Neuronal stem cell (in vitro differentiated cells): Measurements from ENCODE around the gene THSD7A.

Experiments
- DNase-seq: peaks from one replicate; pipeline ENCODE4 v3.0.0-alpha.2; 2013; ENCODE audit warnings: low spot score
- H2AFZ ChIP-seq: one replicate; pipeline ENCODE4 v1.6.1; 2013; ENCODE audit warnings: mild to moderate bottlenecking, low read length, inconsistent platforms
- H2AK5ac ChIP-seq: 2 replicates; pipeline ENCODE4 v1.6.1; 2013; ENCODE audit warnings: low read depth, mild to moderate bottlenecking, inconsistent platforms, low read length, moderate library complexity, mixed read lengths
- H2BK120ac ChIP-seq: 2 replicates; pipeline ENCODE4 v1.6.1; 2013; ENCODE audit warnings: low read depth, mild to moderate bottlenecking, inconsistent platforms, low read length, moderate library complexity, mixed read lengths
- H2BK12ac ChIP-seq: one replicate; pipeline ENCODE4 v1.6.1; 2013; ENCODE audit warnings: low read length, inconsistent platforms
- H2BK15ac ChIP-seq: 2 replicates; pipeline ENCODE4 v1.6.1; 2013; ENCODE audit warnings: mild to moderate bottlenecking, low read length, inconsistent platforms, mixed read lengths
- H2BK5ac ChIP-seq: one replicate; pipeline ENCODE4 v1.6.1; 2013; ENCODE audit warnings: inconsistent platforms, mild to moderate bottlenecking, low read length, moderate library complexity
- H3K14ac ChIP-seq: one replicate; pipeline ENCODE4 v1.6.1; 2013; ENCODE audit warnings: low read length, inconsistent platforms
- H3K18ac ChIP-seq: 2 replicates; pipeline ENCODE4 v1.6.1; 2013; ENCODE audit warnings: low read length, inconsistent platforms
- H3K23ac ChIP-seq: 2 replicates; pipeline ENCODE4 v1.6.1; 2013; ENCODE audit warnings: low read depth, mild to moderate bottlenecking, mixed read lengths, low read length, inconsistent platforms; ENCODE audit not compliant: poor library complexity
- H3K27ac ChIP-seq: replicated peaks from 3 replicates; pipeline ENCODE4 v1.5.1; 2013; ENCODE audit warnings: low read length, inconsistent platforms
- H3K27me3 ChIP-seq, 3 experiments: 2 replicates each; pipeline ENCODE4 v1.6.1; 2013; ENCODE audit warnings: low read length in 3 of 3, mild to moderate bottlenecking in 2 of 3, inconsistent platforms in 1 of 3, low read depth in 1 of 3, mixed read lengths in 1 of 3, moderate library complexity in 1 of 3; ENCODE audit not compliant: control insufficient read depth in 3 of 3, insufficient read depth in 3 of 3
- H3K36me3 ChIP-seq, 2 donors: replicated peaks in 1 of 2; 2 replicates each; pipeline ENCODE4 v1.6.1; 2013; ENCODE audit warnings: low read length in 2 of 2; ENCODE audit not compliant: control insufficient read depth in 2 of 2, insufficient read depth in 2 of 2
- H3K4ac ChIP-seq: 2 replicates; pipeline ENCODE4 v1.6.1; 2013; ENCODE audit warnings: inconsistent platforms, mild to moderate bottlenecking, low read length, moderate library complexity
- H3K4me1 ChIP-seq, 2 donors: 1 replicate in 1 of 2; 2 replicates in 1 of 2; pipeline ENCODE4 v1.6.1; 2013; ENCODE audit warnings: low read length in 2 of 2, low read depth in 1 of 2; ENCODE audit not compliant: control insufficient read depth in 2 of 2, insufficient read depth in 1 of 2
- H3K4me2 ChIP-seq: one replicate; pipeline ENCODE4 v1.6.1; 2013; ENCODE audit warnings: mild to moderate bottlenecking, low read length, inconsistent platforms; ENCODE audit not compliant: insufficient read depth, poor library complexity, severe bottlenecking
- H3K4me3 ChIP-seq, 2 donors: 2 replicates each; pipeline ENCODE4 v1.5.1; 2013; ENCODE audit warnings: low read length in 2 of 2, mild to moderate bottlenecking in 2 of 2, inconsistent platforms in 1 of 2, moderate library complexity in 1 of 2
- H3K79me1 ChIP-seq: one replicate; pipeline ENCODE4 v1.6.1; 2013; ENCODE audit warnings: low read depth, mild to moderate bottlenecking, inconsistent platforms, low read length, moderate library complexity
- H3K9ac ChIP-seq: one replicate; pipeline ENCODE4 v1.6.1; 2013; ENCODE audit warnings: mild to moderate bottlenecking, low read depth, low read length, inconsistent platforms; ENCODE audit not compliant: poor library complexity
- H3K9me3 ChIP-seq, 2 donors: replicated peaks in 1 of 2; 2 replicates each; pipeline versions ENCODE3 to v1.6.1; 2013; ENCODE audit warnings: low read length in 2 of 2, mild to moderate bottlenecking in 2 of 2, inconsistent platforms in 1 of 2, low read depth in 1 of 2, mixed read lengths in 1 of 2, moderate library complexity in 1 of 2; ENCODE audit not compliant: control insufficient read depth in 2 of 2, insufficient read depth in 1 of 2
- H4K8ac ChIP-seq: one replicate; pipeline ENCODE4 v1.6.1; 2013; ENCODE audit warnings: low read depth, mild to moderate bottlenecking, inconsistent platforms, low read length, moderate library complexity
- H4K91ac ChIP-seq: one replicate; pipeline ENCODE4 v1.6.1; 2013; ENCODE audit warnings: low read length, low read depth, mild to moderate bottlenecking, inconsistent platforms; ENCODE audit not compliant: poor library complexity
- WGBS, 2 donors: extraction: QIAGEN DNeasy Blood & Tissue Kit; methylation state at CpG; one replicate each; pipeline ENCODE4 v1.1.7; 2013; ENCODE audit warnings: missing lambda C conversion rate in 2 of 2, mixed read lengths in 1 of 2; ENCODE audit not compliant: insufficient read length in 2 of 2, insufficient replicate concordance in 1 of 2; ENCODE audit errors: extremely low coverage in 2 of 2; 5-methylcytosine and 5-hydroxymethylcytosine counted together

THSD7A gene

DNA sequence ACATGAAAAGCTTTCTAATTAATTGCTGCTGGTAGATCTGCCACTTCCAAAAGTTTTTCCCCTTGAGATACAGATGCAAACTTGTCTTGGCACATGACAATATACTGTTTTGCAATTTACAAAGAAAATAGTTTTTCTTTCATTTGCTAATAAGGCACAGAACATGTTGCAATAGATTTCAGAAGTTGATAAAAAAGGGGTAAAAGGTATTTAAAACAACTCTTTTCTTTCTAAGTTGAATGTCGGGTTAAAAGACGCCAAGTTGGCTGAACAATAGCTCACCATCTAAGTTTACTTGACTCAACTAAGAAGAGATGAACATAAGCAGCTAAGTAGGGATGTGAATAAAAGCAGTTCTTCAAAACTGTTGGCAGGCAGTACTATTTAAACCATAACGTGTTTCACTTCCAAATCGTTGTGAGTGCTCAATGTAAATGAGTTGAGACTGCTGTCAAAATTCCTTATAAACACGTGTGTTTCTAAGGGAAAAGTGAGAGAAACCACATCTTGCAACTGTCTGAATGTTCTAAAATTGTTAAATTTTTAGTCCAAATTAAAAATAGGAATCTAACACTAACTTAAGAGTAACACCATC, 14.5 kb upstream of the THSD7A start:
- H3K79me1 ChIP-seq = no peaks in the 10 kb centered on the region
- H3K4ac ChIP-seq = no peak overlapping the region
- H4K91ac ChIP-seq = no peak overlapping the region
- no peak overlapping the region for H2BK5ac ChIP-seq
- no peaks in the 10 kb centered on the region for H3K36me3 ChIP-seq
- no peak for DNase-seq
- H3K4me3 ChIP-seq = no peak overlapping the region
- no peak overlapping the region for H3K18ac ChIP-seq
- H3K23ac ChIP-seq = no peak overlapping the region
- H3K14ac ChIP-seq = no peak overlapping the region
- H2AK5ac ChIP-seq = no peak overlapping the region
- H3K9me3 ChIP-seq = no peaks in the 10 kb centered on the region
- no peak overlapping the region for H4K8ac ChIP-seq
- H2BK120ac ChIP-seq = no peak overlapping the region
- H3K4me2 ChIP-seq = no peak overlapping the region
- WGBS, 2 donors = no CpG with 5 or more reads among the region's 5 CpGs
- H3K9ac ChIP-seq = no peak overlapping the region
- peaks cover 0 to 12% of the 10 kb centered on the region in 2 donors for H3K4me1 ChIP-seq
- H3K27ac ChIP-seq = no peak overlapping the region
- H3K27me3 ChIP-seq = no peaks in the 10 kb centered on the region
- no peak overlapping the region for H2BK12ac ChIP-seq
- no peak overlapping the region for H2BK15ac ChIP-seq
- H2AFZ ChIP-seq = peak overlapping the region; percentile 25

DNA sequence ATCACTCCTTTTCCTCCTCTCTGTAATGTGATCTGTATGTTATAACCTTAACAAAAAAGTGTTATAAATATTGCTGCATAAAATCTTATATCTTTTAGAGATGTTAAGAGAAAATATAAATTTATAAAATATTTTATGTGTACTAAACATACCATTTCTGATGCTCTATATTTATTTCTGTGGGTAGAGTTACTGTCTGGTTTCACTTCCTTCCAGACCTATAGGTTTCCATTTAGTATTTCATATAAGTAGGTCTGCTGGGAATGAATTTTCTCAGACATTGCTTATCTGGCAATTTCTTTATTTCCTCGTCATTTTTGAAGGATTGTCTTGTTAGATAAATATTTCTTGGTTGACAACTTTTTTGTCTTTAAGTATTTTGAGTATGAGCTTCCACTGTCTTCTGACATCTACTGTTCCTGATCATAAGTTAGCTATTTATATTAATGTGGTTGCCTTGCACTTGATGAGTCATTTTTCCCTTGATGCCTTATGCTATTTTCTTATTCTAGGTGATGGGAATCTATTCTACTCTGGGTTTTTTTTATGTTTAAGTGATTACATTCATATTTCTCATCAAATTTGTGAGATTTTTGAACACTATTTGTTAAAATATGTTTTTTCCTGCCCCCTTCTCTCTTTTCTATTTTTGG, 11.2 kb upstream of the THSD7A start:
- Histone ChIP-seq H4K8ac (no peak overlapping the region), H3K4ac (no peak overlapping the region), H2AK5ac (no peak overlapping the region), H3K18ac (no peak overlapping the region), H2BK5ac (no peak overlapping the region), H3K79me1 (no peaks in the 10 kb centered on the region), H3K4me1 (peaks cover 0 to 13% of the 10 kb centered on the region in 2 donors), H3K4me3 (no peak overlapping the region), H2BK120ac (no peak overlapping the region), H3K4me2 (no peak overlapping the region), H4K91ac (no peak overlapping the region), H2BK15ac (no peak overlapping the region), H3K9me3 (no peaks in the 10 kb centered on the region), H2AFZ (no peak overlapping the region), H3K23ac (no peak overlapping the region), H3K9ac (no peak overlapping the region), H3K14ac (no peak overlapping the region), H3K27me3 (no peaks in the 10 kb centered on the region), H2BK12ac (no peak overlapping the region), H3K36me3 (no peaks in the 10 kb centered on the region), H3K27ac (no peak overlapping the region)
- DNase-seq = no peak
- no CpG with 5 or more reads among the region's 1 CpG for WGBS, 2 donors

DNA sequence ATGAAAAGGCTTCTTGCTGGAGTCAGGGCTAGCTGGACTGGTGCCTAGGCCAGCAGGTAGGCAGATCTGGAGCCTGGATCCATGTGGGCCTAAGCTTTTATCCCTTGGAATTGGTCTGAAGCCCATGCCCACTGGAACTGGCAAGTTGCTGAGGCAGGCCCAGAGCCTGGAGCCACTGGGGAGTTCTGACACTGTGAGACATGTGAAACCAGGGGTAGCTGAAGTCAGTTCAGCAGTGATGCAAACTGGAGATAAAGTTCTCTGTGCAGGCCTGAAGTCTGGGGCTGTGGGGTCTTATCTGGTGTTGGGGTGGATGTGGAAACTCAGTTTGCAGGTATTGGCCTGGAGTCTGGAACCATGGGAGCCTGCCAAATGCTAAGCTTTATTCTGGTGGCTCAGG, 9.7 kb upstream of the THSD7A start:
- DNase-seq = no peak

DNA sequence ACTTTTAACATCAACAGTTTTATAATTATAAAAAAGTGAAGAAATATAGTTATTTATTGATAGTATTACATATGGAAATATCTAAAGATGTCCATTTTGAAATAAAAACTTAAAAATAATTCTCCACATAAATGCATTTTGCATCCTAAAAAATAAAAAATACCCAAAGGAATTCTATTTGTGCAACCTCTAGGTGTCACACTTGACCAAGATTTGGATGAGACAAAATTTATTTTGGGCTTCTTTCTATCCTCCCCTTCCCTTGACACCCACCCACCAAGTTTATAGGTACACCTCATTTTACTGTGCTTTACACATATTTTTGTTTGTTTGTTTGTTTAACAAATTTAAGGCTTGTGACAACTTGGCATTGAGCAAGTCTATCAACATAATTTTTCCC, 3.3 kb upstream of the THSD7A start:
- Histone ChIP-seq H3K4me2 (no peak overlapping the region), H4K8ac (no peak overlapping the region), H2AFZ (no peak overlapping the region), H3K79me1 (no peaks in the 10 kb centered on the region), H2BK120ac (no peak overlapping the region), H4K91ac (no peak overlapping the region), H2AK5ac (no peak overlapping the region), H3K9ac (no peak overlapping the region), H3K18ac (no peak overlapping the region), H2BK5ac (no peak overlapping the region), H3K4ac (no peak overlapping the region), H3K14ac (no peak overlapping the region), H3K9me3 (peaks cover 0 to 6% of the 10 kb centered on the region in 2 donors), H2BK12ac (no peak overlapping the region), H3K36me3 (no peaks in the 10 kb centered on the region), H3K4me1 (peaks cover 4 to 19% of the 10 kb centered on the region in 2 donors), H2BK15ac (no peak overlapping the region), H3K4me3 (no peak overlapping the region), H3K27me3 (peaks cover 0 to 16% (median 0%) of the 10 kb centered on the region in 3 experiments), H3K23ac (no peak overlapping the region), H3K27ac (no peak overlapping the region)
- DNase-seq = no peak

More for the DNA sequence above, 9.7 kb upstream of the THSD7A start:
- H3K4ac ChIP-seq = no peak overlapping the region
- no peak overlapping the region for H3K14ac ChIP-seq
- no peak overlapping the region for H2AK5ac ChIP-seq
- H3K36me3 ChIP-seq = no peaks in the 10 kb centered on the region
- H3K18ac ChIP-seq = no peak overlapping the region
- peaks cover 0 to 7% of the 10 kb centered on the region in 2 donors for H3K4me1 ChIP-seq
- no peaks in the 10 kb centered on the region for H3K79me1 ChIP-seq
- no peak overlapping the region for H4K8ac ChIP-seq
- no peak overlapping the region for H4K91ac ChIP-seq
- H3K9ac ChIP-seq = no peak overlapping the region
- no peak overlapping the region for H3K27ac ChIP-seq
- peaks cover 0 to 2% of the 10 kb centered on the region in 2 donors for H3K9me3 ChIP-seq
- H2BK5ac ChIP-seq = no peak overlapping the region
- no peaks in the 10 kb centered on the region for H3K27me3 ChIP-seq
- H2BK15ac ChIP-seq = no peak overlapping the region
- peak overlapping the region in 1 of 2 donors; percentile 44 for H3K4me3 ChIP-seq
- H2BK120ac ChIP-seq = no peak overlapping the region
- H3K23ac ChIP-seq = no peak overlapping the region
- no peak overlapping the region for H2BK12ac ChIP-seq
- peak overlapping the region; percentile 41 for H2AFZ ChIP-seq
- no peak overlapping the region for H3K4me2 ChIP-seq
